ENCODE measurements around the gene SPTSSA.

The SPTSSA gene

DNA sequence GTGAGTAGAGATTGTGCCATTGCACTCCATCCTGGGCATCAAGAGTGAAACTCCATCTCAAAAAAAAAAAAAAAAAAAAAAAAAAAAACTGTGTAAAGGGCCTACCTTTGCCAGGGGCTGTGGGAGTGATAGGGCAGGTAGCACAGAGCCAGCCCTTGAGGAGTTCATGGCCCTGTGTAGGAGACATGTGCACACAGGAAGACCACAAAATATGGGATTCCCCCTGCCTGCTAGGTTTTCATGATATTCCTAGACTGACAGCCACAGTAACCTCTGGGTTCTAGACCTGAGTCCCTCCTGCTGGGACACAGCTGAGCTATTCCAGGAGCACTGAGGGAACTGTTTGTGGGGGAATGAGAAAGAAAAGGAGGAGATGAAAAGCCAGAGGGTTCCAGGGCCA, 8.3 kb upstream of the SPTSSA start:
- no peak overlapping the region for H3K4me3 ChIP-seq (ENCODE audit: low read depth, low read length)
- TF ChIP-seq, protein P1, sequence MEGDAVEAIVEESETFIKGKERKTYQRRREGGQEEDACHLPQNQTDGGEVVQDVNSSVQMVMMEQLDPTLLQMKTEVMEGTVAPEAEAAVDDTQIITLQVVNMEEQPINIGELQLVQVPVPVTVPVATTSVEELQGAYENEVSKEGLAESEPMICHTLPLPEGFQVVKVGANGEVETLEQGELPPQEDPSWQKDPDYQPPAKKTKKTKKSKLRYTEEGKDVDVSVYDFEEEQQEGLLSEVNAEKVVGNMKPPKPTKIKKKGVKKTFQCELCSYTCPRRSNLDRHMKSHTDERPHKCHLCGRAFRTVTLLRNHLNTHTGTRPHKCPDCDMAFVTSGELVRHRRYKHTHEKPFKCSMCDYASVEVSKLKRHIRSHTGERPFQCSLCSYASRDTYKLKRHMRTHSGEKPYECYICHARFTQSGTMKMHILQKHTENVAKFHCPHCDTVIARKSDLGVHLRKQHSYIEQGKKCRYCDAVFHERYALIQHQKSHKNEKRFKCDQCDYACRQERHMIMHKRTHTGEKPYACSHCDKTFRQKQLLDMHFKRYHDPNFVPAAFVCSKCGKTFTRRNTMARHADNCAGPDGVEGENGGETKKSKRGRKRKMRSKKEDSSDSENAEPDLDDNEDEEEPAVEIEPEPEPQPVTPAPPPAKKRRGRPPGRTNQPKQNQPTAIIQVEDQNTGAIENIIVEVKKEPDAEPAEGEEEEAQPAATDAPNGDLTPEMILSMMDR (conservative IDR thresholded peaks at IDR 0.05; ENCODE audit: low read depth, low read length), result no peak
- no peak for DNase-seq (ENCODE audit: low read depth)

DNA sequence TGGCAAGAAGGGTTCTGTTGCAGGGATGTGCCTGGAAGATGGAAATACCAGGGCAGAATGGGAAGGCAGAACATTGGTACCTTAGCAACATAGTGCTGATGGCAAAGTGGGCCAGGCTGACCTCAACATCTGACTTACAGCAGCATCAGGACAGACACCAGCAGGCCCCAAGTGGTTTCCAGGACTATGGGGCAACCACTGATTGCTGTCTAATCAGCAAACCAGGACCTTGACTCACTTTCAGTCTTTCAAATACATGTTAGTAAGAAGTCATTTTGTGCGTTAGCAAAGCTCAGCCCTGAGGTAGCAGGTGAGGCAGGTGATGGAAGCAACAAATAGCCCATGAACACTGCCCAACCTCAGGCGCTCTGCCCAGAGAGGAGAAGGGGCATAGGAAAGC, 4.7 kb upstream of the SPTSSA start:
- TF ChIP-seq, protein P1 (conservative IDR thresholded peaks at IDR 0.05; ENCODE audit: low read depth, low read length), result no peak
- H3K4me3 ChIP-seq (ENCODE audit: low read depth, low read length), result no peak overlapping the region
- no peak for DNase-seq (ENCODE audit: low read depth)

DNA sequence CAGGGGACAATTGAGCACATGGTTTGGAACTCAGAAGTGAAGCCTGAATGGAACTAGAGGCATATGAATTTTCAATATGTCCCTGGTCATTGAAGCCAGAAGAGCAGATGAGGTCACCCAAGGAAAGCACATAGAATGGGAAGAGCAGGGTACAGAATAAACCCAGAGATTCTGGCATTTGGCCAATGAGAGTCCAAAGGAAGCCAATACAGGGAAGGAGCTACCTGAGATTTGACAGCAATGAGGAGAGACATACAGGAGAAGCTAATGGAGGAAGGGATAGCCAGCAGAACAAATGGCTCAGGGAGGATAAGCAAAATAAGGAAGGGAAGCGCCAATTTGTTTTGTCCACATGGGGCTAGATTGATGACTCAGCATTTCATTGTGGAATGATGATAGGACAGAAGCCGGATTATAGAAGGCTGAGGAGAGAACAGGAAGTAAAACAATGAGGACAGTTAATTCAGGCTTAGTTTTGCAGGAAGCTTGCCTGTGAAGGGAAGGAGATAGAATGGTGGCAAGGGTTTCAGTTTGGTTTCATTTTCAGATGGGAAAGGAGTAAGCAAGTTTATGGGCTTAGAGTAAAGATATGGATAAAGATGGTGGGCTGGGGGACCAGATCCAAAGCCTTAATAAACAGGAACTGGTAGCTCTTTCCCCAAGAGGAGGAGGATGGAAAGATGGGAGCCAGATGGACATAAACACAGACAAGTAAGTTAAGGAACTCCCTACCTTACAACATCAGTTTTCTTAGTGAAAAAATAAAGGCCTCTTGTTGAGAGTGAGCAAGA, 3.2 kb upstream of the SPTSSA start:
- H3K4me3 ChIP-seq (ENCODE audit: low read depth, low read length), result no peak overlapping the region
- peak; percentile 58 for DNase-seq (ENCODE audit: low read depth)
- TF ChIP-seq, protein P1 (conservative IDR thresholded peaks at IDR 0.05; ENCODE audit: low read depth, low read length), result no peak

DNA sequence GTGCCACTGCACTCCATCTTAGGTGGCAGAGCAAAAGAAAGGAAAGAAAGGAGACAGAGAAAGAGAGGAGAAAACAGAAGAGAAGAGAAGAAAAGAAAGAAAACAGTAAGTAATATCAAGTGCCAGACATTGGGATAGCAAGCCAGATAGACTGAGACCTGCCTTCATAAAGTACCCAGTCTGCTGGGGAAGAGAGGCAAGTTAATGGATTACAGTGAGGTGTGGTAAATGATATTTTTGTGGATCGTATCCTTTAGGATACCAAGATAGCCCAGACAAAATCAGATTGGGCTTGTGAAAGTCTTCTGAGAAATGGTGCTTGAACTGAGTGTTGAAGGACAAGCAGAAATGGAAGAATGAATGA, 1.5 kb upstream of the SPTSSA start:
- TF ChIP-seq, protein P1 (conservative IDR thresholded peaks at IDR 0.05; ENCODE audit: low read depth, low read length), result no peak
- DNase-seq (ENCODE audit: low read depth), result no peak
- H3K4me3 ChIP-seq (ENCODE audit: low read depth, low read length), result no peak overlapping the region

DNA sequence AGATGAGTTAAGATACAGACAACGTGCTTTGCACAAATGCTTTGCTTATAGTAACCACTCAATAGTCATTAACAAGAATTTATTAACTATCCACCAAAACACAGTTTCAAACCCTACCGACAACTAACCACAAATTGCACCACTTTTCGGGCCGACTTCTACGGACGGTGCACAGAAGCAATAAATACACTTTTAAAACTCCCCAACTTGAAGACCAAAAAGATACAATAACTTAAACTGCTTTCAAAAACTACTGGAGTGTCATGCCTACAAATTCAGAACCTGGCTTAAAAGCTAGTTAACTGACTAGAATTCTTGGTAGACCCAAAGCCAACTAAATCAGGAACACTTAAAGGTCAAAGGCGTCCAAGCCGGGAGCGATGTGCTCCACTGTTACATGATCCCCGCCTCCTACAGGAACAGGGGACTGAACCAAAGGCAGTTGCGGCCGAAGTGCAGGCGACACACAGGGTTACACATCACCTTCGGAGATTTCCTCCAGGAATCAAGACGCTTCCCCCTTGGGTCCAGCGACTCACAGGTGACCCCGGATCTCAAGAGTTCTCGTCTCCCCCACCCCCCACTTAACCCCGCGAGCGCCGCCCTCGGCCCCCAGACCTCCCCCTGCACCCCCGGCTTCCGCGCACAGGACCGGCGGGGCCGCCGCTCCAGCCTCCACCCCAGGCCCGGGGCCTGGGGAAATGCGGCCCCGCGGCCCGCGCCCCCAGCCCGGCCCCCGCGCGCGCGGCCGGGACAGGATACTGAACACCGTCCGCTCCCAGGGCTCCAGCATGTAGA, 507 bp downstream of the SPTSSA start:
- TF ChIP-seq, protein P1 (conservative IDR thresholded peaks at IDR 0.05; ENCODE audit: low read depth, low read length), result peak; percentile 4
- peak; percentile 47 for DNase-seq (ENCODE audit: low read depth)
- H3K4me3 ChIP-seq (ENCODE audit: low read depth, low read length), result peak overlapping the region; percentile 81

DNA sequence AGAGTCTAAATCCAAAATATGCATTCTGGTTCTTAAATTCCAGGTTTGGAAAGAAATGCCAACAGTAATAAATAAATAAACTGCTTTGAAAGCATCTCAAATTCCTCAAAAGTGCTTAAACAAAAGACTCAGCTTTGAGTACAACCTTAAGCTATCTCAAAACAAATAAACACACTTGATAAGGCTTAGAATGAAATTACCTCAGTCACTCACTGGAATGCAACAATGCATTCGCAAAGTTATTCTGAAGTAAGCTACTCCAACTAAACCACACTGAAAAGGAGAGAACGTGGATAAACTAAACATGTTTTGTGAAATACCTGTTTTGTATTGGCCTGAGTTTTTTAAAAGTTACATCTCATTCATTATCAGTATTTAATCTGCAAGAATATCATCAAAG, 1.2 kb downstream of the SPTSSA start:
- peak; percentile 71 for DNase-seq (ENCODE audit: low read depth)
- TF ChIP-seq, protein P1 (conservative IDR thresholded peaks at IDR 0.05; ENCODE audit: low read depth, low read length), result no peak
- H3K4me3 ChIP-seq (ENCODE audit: low read depth, low read length), result peak overlapping the region; percentile 81
